DMS 273 (cell line): ENCODE results near the gene ANKRD7.

ENCODE experiments used
- DNase-seq: peaks from one replicate; lab custom pipeline; 2025; ENCODE audit not compliant: unreplicated experiment; lab: John Stamatoyannopoulos, UW

ANKRD7 gene, protein sequence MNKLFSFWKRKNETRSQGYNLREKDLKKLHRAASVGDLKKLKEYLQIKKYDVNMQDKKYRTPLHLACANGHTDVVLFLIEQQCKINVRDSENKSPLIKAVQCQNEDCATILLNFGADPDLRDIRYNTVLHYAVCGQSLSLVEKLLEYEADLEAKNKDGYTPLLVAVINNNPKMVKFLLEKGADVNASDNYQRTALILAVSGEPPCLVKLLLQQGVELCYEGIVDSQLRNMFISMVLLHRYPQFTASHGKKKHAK

DNA sequence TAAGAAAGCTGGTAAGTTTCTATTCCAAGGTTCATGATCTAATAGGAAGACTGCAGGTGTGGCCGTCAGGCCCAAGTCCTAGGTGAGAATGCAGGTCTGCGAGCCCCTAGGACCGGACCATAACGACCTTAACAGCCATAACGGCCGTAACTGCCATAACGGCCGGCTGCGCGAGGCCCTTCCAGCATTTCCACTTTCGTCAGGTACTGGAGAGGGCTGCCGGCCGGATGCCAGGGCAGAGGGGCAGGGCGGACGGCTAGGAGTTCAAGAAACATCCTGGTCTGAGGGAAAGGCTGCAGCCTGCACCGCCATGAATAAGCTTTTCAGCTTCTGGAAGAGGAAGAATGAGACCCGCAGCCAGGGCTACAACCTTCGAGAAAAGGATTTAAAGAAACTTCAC, at the start of gene ANKRD7:
TSS of gene ANKRD7 (plus strand) at position 184 of the 400 bp plus-strand sequence. CDS start at position 311, 127 bp downstream.
- DNase-seq = no peak

DNA sequence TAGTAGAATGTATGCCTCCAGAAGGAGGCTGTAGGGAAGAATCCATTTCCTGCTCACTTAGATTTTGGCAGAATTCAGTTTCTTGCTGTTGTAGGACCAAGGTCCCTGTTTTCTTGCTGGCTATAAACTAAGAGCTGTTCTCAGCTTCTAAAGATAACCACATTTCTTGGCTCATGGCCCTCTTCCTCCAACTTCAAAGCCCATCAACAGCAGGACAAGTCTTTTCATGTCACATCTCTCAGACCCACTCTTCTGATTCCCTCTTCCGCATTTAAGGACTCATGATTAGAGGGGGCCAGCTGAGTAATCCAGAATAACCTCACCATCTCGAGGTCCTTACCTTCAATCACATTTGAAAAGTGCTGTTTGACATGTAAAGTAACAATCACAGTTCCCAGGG, 48.8 kb upstream of the ANKRD7 start:
- DNase-seq = no peak

DNA sequence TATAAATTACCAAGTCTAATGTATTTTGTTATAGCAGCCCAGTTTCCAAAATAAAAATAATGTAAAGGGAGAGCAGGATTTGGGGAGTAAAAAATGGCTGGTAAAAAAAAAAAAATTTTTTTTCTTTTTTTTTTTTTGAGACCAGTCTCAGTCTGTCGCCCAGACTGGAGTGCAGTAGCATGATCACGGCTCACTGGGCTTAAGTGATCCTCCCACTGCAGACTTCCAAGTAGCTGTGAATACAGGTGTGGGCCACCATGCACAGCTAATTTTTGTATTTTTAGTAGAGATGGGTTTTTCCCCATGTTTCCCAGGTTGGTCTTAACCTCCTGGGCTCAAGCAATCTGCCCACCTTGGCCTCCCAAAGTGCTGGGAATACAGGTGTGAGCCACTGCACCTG, 45.3 kb upstream of the ANKRD7 start:
- DNase-seq = no peak

DNA sequence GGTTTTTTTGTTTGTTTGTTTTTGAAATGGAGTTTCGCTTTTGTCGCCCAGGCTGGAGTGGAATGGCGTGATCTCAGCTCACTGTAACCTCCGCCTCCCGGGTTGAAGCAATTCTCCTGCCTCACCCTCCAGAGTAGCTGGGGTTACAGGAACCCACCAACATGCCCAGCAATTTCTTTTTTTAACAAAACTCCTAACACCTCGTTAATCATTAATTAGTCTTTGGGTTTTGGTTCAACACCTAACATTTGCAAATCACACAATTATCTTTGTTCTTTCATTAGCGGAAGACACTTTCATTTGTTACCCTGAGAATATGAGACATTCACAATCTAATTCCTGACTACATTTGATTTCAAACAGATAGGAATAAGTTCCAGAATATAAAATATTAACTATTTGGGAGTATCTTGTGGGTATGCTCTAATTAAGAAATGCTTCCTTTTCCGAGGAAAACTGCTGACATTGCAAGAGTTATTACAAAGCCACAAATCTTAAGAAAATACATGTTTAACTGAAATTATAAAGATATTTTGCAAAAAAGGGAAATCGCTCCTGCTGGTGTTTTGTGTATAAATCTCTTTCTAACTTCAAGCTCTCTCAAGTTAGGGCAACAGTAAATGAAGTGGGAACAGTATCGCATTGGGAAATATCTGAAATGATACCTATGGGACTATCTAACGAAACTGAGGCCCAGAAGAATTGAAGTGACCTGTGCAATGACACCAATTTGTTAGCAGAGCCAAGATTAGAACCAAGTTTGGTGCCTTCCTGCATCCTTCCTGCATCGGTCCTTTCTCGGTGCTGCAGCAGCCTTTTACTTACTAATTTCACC, 41.7 kb upstream of the ANKRD7 start:
- DNase-seq = no peak

DNA sequence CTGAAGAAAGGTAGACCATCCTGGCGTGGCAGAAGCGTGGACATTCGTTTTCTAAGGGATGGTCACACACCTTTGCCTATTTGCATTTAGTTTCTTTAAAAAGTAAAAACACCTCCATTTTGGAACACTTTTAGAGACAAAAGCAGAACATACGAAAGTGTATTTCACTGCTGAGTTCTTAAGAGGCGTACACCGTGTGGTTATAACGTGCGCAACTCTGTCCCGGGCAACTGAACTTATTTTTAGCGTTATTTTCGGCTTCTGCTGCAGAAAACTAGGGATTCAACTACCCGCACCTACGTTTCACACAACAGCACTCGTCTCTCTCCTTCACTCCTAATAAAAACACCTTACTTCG, 41.1 kb upstream of the ANKRD7 start:
- peak; percentile 63 for DNase-seq

DNA sequence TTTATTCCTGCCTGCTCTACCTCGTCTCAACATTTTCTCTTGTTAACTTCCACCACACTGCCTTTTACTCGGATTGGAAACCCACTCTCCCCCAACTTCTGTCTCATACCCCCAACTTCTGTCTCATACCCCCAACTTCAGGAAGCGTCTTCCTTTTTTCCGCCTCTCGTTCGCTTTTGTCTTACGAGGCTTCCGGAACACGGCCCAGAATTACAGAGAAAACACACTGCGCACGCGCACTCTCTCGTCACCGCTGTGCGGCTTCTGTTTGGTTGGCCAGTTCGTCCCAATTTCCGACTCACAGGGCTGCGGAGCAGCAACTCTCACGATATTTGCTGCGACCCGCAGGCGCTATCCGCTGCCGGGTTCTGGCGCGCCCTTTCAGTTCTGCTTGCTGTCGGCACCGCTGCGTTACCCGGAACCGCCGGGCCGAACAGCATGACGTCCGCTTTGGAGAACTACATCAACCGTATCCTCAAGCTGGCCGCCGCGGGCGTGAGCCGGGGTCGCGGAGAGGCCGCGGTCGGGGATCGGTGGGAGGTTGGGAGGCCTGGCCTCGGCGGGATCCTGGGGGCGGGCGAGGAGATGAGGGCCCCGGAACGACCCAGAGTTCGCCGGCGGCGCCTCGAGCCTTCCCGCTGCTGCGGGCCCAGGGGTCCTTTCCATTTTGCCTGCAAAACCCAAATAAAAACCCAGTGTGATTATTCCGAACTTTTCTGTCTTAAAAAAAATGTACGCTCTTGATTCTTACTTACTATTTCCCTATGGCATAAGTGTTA, 40.5 kb upstream of the ANKRD7 start, which contains the start of gene LSM8:
TSS of gene LSM8 (plus strand) at position 379 of the 779 bp plus-strand sequence. CDS start at position 439, 60 bp downstream.
- DNase-seq = peak; percentile 99

DNA sequence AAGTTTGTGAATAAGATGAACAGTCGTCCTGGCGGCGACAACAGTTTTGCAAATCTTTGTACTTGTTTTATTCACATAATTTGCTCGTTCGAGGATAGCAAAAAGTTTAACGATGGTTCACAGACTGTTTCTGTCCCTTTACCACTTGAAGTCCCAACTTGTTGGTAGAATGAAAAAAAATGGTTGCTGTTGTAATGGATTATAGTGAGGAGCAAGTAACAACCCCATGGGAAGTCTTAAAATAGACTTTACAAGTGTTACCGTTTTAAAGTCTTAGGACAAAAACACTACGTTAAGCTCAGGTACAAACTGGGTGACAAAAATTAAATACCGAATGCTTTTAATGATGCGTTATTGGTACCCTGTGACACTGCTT, 40.0 kb upstream of the ANKRD7 start:
- peak; percentile 54 for DNase-seq

DNA sequence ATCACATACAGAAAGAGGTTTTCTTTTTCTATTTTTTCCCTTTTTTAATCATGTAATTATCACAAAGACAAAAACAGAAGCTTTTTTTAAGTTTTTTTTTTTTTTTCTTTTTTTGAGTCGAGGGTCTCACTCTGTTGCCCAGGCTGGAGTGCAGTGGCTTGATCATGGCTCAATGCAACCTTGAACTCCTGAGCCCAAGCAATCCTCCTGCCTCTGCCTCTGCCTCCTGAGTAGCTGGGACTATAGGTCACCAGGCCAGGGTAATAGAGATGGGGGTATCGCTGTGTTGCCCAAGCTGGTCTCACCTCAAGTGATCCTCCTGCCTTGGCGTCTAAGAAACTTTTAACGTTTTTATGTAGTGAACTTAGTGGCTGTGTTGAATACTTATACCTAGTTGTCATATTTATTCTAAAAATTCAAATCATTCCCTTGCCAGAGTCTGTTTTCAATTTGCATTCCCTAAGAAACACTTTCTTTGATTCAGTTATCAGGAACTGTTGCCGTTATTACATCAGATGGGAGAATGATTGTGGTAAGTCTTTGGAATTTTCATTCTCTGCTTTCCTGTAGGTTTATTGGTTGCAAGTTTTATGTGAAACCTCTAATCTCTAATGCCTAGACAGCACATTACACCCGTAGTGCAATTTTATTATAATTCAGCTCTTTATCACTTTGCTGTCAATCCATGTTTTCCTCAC, 39.2 kb upstream of the ANKRD7 start:
- no peak for DNase-seq

DNA sequence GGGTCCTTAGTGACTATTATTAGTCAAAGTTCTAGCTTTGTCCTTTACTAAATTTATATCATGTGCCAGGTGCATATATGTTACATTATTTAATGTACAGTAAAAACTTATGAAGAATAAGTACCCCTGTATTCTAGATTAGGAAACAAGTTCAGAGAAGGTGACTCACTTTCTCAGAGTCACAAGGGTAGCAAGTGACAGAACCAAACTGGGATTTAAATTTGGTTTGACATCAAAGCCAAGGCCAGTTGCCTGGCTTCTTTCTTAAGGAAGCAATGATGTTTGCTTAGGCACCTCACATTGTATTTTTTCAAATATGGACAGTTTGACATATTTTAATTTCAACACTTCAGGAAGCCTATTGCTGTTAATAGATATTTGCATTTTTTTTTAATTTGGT, 38.0 kb upstream of the ANKRD7 start:
- no peak for DNase-seq

DNA sequence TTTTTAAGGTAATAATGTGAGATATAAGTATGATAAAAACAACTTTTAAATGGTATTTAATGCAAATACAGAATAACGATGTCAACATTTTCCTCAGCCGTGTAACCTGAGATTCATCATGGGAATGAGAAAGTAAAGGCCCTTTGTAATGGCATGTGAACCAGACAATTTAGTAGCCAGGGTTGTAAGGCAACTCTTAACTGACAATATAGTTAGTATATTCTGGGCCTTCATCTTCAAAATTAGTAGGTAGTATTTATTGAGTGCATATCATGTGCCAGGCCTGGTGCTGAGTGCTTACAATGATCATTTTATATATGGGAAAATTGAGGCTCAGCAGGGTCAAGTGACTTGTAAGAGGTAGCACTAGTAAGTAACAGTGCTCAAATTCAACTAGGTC, 29.9 kb upstream of the ANKRD7 start:
- no peak for DNase-seq

DNA sequence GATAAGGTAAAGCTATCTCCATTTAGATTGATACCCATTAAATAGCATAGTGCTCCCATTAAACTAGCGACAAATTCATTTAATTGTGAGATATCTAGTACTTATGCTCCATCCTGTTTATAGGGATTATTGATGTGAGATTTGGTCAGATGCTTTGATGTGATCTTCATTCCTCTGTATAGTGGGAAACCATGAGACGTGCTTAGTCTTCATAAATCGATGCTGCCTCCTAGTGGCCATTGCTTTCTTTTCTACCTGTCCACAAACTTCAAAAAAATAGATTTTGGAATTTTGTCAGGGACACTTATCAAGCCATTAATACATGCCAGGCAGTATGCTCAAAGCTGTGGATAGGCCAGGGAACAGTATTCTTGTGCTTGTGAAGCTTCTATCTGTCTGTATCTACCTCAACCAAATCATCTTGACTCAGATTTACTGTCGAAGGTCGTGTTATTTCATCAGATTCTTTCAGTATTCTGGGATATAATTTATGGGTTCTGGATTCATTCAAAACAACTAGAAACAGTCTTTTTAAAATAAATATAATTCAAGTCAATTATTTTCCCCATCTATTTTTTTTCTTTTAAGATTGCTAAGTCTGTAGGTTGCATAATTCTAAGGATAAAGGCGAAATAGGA, 28.5 kb upstream of the ANKRD7 start:
- DNase-seq = peak; percentile 89

DNA sequence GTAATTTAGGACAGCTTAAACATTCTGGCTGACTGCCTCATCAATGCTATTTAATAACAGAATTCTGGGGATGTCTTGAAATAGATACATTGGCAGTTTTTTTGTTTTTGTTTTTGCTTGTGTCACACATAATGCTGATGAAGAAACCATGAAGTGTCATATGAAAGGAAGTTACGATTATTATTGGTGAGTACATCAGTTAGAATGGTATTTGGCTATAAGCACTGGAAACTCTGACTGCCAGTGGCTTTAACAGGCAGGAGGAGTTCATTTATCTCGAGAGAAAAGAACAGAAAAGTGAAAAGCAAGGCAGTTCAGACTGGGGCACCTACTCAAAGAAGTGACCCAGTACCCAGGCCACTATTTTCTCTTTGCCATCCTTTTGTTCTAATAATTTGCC, 22.4 kb upstream of the ANKRD7 start:
- DNase-seq = no peak

DNA sequence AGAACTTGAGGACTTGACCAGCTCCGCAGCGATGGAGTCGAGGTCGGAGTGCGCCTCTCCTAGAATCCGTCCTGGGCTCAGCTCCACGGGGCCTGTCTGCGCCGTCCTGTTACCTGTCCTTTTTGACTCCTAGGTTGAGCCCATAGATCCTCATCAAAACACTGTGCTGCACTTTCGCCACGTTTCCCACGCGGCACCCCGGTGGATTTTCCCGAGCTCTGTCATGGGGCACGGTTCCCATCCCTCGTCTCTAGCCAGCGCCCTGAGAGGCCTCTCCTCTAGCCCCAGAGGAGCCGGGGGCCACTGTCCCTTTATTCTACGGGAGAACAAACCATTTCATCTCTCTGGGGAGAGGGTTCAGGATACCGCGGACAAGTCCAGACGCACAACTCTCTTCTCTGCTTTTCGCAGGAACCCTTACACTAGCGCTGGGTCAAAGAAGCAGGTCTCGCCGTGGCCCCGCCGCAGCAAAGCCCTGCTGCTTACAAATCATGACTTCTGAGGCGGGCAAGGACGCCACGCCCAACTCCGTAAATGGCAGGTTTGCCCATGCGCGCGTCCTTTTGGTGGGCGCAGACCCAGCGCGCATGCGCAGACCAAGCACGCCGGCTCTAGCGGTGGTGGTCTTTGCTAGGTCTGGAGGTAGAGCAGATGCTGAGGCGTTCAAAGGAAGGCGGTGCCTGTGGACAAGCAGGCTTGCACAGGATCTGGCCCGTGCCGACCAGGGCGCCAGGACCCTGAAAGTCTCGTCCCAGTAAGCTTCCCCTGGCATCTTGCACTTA, 10.3 kb upstream of the ANKRD7 start:
- DNase-seq = peak; percentile 97

DNA sequence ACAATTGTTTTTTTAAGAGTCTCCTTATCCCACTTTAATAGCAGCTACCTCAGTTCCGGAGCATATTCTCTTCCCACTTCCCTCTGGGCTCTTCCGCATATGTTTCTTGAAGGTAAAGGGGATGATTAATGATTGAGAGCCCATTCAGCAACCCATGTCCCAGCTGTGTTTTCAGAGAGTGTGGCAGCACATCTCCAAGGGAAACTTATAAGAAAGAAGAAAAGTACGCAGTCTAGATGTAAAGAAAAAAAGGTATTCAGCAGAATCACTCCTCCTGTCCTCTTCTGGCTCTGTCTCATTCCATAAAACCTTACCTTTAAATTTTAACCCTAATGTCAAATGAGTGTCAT, 9.7 kb upstream of the ANKRD7 start:
- DNase-seq = no peak

DNA sequence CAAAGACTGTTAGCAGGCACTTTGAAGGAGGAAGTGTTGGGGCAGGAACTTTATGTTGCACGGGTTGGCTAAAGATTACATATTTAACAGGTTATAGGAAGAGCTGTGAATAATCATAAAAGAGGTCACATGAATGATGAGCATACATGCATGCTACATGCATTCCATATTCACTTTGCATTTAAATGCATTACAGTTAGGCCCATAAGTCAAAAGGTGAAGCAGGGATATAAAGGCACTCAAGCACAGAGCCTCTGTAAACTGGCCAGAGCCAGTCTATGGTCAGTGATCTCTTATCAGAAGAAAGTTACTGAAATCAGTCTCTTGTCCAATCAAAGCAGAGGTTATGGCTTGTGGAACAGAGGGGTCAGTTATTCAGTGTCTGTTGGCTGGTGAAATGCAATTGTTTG, 7.3 kb upstream of the ANKRD7 start:
- DNase-seq = no peak

DNA sequence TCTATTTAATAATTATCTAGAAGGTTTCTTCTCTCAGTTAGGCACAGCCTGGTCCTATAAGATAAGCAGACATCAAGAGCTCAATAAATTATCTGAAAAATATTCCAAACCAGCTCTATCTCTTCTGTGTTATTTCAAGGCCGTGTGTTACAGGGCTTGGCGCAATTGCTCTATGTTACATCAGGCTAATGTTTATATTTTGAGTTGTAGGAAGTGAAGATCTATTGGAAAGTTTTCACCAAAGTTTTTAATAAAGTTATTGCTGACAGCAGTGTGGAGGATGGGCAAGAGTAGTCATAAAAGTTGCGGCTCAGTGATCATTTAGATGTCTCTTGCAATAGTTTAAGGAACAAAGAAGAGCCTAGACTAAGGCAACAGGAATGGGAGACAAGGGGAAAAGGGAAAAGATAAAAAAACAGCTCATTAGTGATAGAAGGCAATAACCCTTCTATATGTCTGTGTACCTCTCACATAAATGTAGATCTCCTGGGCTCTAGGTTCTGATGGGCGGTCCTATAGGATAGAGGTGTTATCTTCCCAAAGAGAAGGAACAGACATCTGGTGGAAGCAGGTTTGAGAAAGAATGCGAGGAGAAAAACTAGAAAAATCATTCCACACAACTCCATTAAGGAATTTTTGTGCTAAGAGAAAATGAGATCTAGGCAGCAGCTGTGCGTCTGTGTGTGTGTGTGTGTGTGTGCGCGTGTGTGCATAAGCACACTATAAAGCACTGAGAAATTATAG, 5.9 kb upstream of the ANKRD7 start:
- no peak for DNase-seq

DNA sequence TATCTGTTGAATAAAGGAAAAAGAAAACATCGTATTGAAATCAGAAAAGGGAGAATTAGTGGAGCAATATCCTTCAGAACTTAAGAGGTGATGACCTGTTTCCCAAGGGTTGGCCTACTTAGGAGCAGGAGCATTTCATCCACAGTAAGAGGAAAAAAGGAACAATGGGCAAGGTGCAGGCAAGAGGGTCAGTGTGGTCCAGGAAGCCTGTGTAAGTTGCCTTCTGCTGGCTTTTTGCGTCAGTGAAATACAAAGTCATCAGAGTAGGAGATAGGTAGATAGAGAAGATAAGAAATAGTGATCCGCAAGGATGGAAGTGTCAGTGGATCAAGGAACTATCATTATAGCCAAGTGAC, 5.4 kb upstream of the ANKRD7 start:
- DNase-seq = no peak

DNA sequence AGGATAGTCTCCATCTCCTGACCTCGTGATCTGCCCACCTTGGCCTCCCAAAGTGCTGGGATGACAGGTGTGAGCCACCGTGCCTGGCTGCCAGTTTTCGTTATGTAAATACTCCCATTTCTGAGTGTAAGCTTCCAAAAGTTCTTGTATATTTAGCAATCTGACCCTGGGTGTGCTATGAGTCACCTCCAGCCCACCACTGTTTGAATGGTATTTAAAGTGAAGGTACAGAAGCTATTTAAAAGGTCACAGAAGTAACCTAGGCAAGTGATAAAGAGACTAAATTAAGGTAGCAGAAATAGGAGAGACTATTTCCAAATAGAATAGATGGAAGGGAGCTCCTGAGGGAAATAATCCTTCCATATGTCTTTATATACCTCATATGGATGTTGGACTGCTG, 3.9 kb upstream of the ANKRD7 start:
- DNase-seq = no peak

DNA sequence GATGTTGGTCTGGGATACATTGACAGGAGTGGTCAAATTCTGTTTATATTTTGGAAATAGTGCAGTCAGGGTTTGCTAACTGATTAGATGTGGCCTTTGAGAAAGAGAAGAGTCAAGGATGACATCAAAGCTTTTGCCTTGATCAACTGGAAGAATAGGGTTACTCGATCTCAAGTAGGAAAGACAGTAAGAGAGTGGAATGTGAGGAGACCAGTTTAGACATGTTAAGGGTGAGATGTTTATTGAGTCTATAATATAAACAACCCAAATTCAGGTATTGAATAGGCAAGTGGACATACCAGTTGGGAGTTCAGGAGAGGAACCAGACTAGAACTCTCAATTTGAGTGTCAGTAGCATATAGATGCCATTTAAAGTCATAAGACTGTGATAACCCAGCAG, 1.9 kb upstream of the ANKRD7 start:
- DNase-seq = no peak
